ENCODE results near the gene TBC1D5.
A peak's percentile ranks its signal among the peaks of the same experiment; 100 is the strongest.
"Not testable (repeated sequence)": the region's sequence is repeated elsewhere in the genome, so short reads cannot be mapped to it uniquely, and the experiment has no call there.

The TBC1D5 gene

DNA sequence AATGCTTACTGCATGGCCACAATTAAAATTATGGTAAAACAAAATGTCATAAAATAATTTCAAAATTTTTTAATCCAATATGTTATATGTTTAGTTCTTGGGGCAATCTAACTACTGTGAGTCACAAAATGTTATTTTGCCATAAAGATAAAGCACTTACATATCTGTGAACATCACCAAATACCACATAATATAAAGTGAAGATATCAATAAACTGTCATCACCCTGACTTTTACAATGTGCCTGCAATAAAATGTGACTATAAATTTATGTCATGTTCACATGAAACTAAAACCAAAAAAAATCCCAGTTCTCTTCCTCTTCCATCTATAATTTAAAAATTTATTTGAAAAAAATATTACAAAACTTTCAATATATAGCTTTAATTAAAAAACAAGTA, 191.8 kb downstream of the TBC1D5 start:
- no peak for TF ChIP-seq CTCF (conservative IDR thresholded peaks at IDR 0.05)
- H3K27ac ChIP-seq = no peak overlapping the region

DNA sequence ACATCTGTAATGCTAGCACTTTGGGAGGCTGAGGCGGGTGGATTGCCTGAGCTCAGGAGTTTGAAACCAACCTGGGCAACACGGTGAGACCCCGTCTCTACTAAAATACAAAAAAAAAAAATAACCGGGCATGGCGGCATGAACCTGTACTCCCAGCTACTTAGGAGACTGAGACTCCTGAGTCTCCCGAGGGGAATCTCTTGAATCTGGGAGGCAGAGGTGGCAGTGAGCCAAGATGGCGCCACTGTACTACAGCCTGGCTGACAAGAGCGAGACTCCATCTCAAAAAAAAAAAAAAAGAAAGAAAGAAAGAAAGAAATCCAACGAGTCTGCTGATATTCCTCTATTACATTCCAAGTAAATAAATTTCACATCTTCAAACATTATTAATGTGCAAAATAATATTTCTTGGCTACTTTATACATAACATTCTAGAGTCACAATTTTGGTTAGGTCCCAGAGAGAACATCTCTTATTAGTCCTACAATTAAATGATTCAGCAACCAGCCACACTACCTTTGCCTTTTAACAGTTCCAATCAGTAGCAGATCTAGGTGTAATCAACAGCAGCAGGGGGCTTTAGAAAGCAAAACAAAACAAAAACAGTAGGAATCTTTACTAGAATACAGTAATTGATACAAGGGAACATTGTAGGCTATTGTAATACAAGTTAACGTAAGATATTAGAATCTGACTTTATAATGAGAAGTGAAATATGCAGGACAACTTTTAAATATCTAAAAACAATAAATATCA, 195.8 kb downstream of the TBC1D5 start:
- no peak for TF ChIP-seq CTCF (conservative IDR thresholded peaks at IDR 0.05)
- no peak overlapping the region for H3K27ac ChIP-seq

DNA sequence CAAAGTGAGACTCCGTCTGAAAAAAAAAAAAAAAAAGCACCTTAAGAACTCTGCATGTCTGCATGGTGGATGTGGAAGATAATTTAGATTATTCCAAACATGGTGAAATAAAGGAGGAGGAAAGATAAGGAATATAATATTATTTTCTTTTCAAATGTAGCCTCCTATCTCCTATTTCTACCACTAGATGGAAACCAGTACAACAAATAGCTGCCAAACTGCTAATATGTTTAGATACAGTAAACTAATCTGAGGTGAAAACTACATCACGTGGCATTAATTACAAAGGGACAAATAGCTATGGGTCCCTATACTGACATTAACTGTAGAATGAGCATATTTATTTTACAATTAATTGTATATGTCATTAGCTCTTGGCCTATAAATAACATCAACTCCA, 197.8 kb downstream of the TBC1D5 start:
- no peak overlapping the region for H3K27ac ChIP-seq
- peak; percentile 71 for TF ChIP-seq CTCF (conservative IDR thresholded peaks at IDR 0.05)

DNA sequence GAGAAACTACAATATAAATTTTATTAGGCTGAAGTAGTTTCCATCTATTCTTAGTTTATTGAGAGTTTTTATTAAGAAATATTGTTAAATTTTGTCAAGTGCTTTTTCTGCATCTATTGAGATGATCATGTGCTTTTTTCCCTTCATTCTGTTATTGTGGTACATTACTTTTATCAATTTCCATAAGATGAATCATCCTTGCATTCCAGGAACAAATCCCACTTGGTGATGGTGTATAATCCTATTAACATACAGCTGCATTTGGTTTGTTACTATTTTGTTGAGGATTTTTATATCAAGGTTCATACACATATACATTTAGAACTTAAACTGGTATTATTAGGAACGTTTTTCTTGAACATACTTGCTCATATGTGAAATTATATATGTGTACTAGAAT, 199.8 kb downstream of the TBC1D5 start:
- no peak for TF ChIP-seq CTCF (conservative IDR thresholded peaks at IDR 0.05)
- no peak overlapping the region for H3K27ac ChIP-seq

- H3K27ac ChIP-seq = no peak overlapping the region
- no peak for TF ChIP-seq CTCF (conservative IDR thresholded peaks at IDR 0.05)
These were observed 203.0 kb downstream of the TBC1D5 start for GRCh38 chr3:17539436-17539835.

DNA sequence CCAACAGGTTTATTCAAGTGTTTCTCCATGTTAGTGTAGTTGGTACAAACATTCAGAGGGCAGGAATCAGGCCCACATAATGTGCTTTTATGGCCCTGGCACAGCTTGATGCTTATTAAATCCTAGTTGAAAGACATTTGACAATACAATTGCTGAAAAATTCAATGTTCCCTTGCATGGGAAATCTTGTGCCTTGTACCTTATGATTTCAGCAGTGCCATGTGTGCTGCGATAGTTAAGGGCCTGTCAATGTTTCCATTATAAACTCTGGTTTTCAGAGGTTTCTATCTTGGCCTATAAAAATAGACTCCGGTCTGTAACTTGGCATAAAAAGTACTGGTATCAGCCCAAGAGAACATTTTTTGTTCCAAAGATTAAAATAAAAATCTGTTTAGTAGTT, 207.2 kb downstream of the TBC1D5 start:
- no peak overlapping the region for H3K27ac ChIP-seq
- TF ChIP-seq CTCF (conservative IDR thresholded peaks at IDR 0.05) = no peak

GRCh38 chr3:17532446-17532845, 210.0 kb downstream of the TBC1D5 start:
- not testable (repeated sequence) for H3K27ac ChIP-seq

DNA sequence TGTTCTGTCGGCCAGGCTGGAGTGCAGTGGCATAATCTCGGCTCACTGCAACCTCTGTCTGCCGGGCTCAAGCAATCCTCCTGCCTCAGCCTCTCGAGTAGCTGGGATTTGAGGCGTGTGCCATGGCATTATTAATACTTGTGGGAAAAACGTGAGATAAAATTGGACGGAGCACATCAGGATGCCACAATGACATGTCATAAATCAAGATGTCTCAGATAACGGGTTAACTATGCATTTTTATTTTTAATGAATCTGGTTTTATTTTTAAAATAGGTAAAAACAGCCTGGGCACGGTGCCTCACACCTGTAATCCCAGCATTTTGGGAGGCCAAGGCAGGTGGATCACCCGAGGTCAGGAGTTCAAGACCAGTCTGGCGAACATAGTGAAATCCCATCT, 212.8 kb downstream of the TBC1D5 start:
- no peak for TF ChIP-seq CTCF (conservative IDR thresholded peaks at IDR 0.05)
- no peak overlapping the region for H3K27ac ChIP-seq
